HG03025 (cell line): ENCODE results near the gene CLNK.

ENCODE experiments used
- ATAC-seq: cut with Tn5 transposase; IDR thresholded peaks from one replicate; pipeline ENCODE4 v1.9.1; 2021; ENCODE audit warnings: mild to moderate bottlenecking, moderate library complexity; ENCODE audit not compliant: unreplicated experiment, low FRiP score

CLNK gene, protein sequence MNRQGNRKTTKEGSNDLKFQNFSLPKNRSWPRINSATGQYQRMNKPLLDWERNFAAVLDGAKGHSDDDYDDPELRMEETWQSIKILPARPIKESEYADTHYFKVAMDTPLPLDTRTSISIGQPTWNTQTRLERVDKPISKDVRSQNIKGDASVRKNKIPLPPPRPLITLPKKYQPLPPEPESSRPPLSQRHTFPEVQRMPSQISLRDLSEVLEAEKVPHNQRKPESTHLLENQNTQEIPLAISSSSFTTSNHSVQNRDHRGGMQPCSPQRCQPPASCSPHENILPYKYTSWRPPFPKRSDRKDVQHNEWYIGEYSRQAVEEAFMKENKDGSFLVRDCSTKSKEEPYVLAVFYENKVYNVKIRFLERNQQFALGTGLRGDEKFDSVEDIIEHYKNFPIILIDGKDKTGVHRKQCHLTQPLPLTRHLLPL

GRCh38 chr4:10684631-10685030 is at the start of gene CLNK:
Gene CLNK (minus strand): TSS chr4:10684768. CDS start chr4:10667869, 16,899 bp downstream.
- ATAC-seq: peak; percentile 67

GRCh38 chr4:10733481-10734062 is 49.0 kb upstream of the CLNK start:
- no peak for ATAC-seq

GRCh38 chr4:10732914-10733415 is 48.4 kb upstream of the CLNK start:
- no peak for ATAC-seq

DNA sequence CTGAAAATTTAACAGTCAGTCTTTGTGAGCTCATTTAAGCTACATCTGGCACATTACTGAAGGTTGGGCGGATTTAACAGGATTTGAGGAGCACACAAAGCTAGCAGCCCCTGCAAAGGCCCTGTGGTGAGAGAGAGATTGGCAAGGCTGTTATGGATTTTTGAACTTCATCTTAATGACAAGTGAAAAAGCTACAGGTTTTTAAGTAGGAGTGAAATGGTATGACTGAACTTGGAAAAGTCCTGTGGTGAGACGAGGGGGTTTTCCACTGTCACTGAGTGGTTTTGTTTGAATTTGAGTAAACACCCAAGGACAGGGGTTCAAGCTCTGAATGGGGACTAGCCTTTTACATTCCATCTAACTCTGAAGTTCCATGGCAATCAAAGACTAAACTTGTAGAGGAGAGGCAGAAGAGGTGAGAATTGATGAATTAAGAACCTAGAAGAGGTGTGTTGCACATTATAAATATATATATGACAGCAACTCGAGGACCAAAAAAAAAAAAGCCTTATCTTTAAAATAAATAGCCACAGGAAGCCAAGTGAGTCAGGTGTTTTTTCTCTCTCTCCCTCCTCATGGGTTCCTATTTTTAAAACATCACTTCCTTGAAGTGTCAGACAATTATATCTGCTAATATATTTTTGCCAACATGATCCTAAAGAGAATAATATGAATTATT is 47.8 kb upstream of the CLNK start:
- no peak for ATAC-seq

GRCh38 chr4:10731690-10732089 is 47.1 kb upstream of the CLNK start:
- no peak for ATAC-seq

DNA sequence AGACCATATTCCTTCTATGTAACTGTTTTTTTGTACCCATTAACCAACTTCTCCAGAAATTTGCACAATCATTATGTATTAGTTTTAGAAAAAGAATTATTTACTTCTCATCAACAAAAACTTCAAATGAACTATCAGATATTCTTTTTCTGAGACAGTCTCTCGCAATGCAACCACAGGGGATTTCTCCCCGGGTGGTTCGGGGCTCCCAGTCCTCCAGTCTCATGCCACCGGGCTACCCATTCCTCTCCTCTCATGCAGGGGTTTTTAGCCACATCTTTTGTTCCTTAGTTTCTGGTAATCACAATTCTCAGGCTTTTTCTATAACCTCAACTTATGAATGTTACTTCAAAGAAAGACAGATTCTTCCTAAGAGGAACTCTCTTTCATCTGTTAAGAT is 46.6 kb upstream of the CLNK start:
- no peak for ATAC-seq

DNA sequence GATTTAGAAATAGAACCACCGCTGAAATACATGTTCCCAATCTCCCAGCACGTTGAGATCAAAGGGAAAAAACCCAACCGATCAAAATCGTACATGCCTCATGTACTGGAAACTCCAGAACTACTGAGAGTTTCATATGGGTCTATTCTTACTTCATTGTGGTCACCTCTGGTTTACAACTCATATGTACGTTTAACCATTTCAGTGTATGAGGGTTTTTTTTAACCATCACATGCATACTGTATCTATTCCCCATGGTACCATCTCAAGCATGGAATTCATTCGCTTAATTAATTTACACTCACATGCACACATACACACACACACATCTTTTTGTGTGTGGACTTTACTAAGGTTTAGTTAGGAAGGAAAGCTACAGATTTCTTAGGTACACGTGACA is 46.0 kb upstream of the CLNK start:
- peak; percentile 62 for ATAC-seq

- peak; percentile 36 for ATAC-seq
Measured at GRCh38 chr4:10730019-10730418, 45.5 kb upstream of the CLNK start.

- no peak for ATAC-seq
Measured at GRCh38 chr4:10729366-10729765, 44.8 kb upstream of the CLNK start.

GRCh38 chr4:10728016-10728415 is 43.4 kb upstream of the CLNK start:
- no peak for ATAC-seq

DNA sequence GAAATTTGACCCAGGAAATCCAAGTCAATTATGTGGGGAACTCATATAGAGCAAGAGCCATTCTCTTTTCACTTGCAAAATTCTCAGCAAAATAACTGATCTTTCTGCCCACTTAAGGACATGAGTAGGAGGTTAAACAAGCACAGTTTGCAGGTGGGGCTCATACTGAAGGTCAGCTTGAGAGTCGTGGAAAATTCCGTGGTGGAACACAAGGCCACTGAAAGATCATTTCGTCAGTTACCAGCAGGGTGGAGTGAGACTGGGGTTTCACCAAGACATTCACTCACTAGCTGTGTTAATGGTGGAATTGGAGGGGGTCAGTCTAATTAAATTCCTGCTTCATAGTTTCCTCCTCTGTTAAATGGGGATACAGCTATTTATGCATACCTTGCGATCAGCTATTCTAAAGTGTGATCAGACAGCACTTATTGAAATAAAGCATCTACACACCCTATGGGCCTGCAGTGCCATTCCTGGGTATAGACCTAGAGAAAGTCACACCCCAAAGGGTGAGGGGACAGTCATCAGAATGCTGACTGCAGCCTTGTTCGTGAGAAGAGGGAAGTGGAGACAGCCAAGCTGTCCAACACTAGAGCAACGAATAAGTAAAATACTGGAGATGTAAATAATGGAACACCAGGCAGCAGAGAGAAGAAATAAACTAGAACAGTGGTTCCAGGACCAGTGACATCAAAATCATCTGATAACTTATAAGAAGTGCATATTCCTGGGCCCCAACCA is 42.7 kb upstream of the CLNK start:
- no peak for ATAC-seq

DNA sequence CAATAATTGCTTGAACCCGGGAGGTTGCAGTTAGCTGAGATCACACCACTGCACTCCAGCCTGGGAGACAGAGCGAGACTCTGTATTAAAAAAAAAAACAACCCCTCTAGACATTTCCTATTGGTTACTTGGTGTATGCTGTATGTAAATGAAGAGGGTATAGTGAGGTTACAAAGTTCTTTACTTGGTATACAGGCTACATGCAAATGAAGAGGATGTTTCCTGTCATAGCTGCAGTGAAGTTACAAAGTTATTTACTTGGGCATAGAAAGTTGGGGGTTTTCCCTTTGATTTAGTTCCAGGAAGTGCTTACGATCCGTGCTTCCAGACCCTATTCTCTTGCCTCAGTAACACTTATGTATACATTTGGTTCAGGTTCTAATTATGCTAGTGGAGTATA is 38.4 kb upstream of the CLNK start:
- ATAC-seq: peak; percentile 87

DNA sequence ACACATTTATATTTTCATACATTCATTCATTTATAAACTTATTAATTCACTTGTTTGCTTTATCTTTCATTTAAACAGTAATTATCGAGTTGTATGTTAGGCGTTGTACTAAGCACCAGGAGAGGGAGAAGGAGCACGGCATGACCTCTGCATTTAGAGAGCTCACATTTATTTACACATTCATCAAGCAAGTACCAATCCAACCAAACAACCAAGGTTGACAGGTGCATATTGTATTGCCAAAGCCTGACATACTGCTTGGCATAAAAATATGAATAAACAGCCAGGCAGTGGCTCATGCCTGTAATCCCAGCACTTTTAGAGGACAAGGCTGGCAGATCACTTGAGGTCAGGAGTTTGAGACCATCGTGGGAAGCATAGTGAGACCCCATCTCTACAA is 37.0 kb upstream of the CLNK start:
- no peak for ATAC-seq

DNA sequence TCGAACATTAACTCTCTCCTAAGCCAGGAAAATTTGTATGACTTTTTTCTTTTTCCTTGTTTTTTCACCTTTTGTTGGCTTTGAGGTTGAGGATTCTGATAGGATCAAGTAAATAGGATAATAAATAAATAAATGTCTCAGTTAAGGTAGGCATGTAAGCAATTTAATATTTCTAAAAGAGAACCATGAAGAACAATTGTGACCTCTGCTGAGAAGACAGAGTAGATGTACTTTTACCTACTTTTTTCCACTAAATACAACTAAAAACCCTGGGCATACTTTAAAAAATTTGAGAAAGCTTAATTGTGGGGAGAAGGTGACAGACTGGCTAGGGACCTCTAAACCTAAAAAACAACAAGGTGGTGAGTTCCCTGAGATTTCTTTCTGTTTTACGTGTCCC is 31.6 kb upstream of the CLNK start:
- ATAC-seq: no peak

DNA sequence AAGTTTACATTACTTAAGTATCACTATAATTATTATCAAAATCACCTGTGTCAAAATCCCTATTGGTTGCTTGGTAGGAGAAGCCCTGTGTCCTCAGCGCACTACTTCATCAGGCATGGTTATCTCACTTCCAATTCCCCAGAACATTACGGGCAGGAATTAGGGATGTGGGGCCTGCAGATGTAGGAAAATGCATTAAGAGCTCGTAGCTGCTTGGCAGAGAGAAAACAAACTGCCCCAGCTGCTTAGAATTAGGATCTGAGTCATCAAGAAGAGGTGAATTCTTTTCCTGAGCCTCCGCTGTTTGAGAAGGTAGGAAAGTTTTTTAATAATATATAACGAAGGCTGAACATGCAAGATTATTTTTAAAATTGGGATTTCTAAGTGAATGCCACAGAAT is 31.1 kb upstream of the CLNK start:
- ATAC-seq: no peak

DNA sequence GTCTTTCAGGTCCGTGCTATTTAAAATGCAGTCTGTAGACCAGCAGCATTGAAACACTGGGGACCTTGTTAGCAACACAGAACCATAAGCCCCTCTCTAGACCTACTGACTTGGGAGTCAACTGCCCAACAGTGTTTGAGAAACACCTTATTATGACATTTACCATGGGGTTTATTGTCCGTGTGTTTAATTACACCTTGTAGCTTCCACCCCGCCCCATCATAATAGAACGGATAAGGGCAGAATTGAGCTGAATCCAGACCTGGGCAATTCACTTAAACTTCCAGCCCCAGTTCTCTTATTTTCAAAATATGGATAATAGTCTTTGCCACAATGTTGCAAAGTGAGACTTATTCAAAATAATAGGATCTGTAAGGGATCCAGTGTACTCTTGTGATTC is 30.6 kb upstream of the CLNK start:
- no peak for ATAC-seq

DNA sequence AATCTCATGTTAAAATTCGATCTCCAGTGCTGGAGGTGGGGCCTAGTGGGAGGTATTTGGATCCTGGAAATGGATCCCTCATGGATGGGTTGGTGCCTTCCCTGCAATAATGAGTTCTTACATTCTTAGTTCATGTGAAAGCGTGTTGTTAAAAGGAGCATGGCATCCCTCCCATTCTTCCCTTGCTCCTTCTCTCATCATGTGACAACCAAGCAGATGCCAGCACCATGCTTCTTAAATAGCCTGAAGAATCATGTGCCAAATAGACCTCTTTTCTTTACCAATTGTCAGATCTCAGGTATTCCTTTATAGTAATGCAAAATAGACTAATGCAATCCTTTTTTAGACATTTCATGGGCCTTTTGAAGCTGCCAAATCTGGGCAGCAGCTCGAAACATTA is 29.0 kb upstream of the CLNK start:
- ATAC-seq: no peak

DNA sequence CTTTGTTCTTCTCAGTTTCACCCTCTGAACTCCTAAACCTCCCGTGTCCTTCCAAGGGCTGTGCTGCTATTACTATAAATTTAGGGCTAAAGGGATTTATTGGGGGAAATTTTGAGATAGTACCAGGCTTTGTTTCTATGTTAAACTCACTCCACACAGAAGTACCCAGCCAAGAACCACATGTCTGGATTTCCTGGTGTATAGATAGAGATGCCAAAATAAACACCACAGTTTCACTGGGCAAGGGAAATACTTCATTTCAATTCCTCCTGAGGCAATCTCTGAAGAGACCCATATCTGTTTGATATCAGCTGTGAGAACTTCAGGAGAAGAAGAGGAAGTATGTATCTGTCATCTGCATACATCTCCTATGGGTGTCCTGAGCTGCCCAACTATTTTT is 21.7 kb upstream of the CLNK start:
- no peak for ATAC-seq

GRCh38 chr4:10704430-10704810 is 19.9 kb upstream of the CLNK start:
- no peak for ATAC-seq

- no peak for ATAC-seq
Measured at GRCh38 chr4:10703766-10704429, 19.3 kb upstream of the CLNK start.
